Progenitor cell of endocrine pancreas (in vitro differentiated cells): Measurements from ENCODE around the gene TNKS1BP1. TPM values are rescaled to one million over a fixed set of nuclear protein-coding genes. Genes with fewer than 3 reads are reported as not detected.

Experiments used
- DNase-seq: peaks from one replicate; pipeline ENCODE4 v3.0.0; 2021; ENCODE audit warnings: low spot score; ENCODE audit not compliant: unreplicated experiment
- H3K27ac Mint-ChIP-seq: 2 replicates; pipeline ENCODE4 v1.8.0; 2021; ENCODE audit warnings: mild to moderate bottlenecking, moderate library complexity, mixed read lengths
- H3K27me3 Mint-ChIP-seq: 2 replicates; pipeline ENCODE4 v1.8.0; 2021; ENCODE audit warnings: mixed read lengths
- H3K36me3 Mint-ChIP-seq: 2 replicates; pipeline ENCODE4 v1.8.0; 2022; ENCODE audit warnings: mixed read lengths; ENCODE audit not compliant: insufficient read depth
- H3K4me1 Mint-ChIP-seq: 2 replicates; pipeline ENCODE4 v1.8.0; 2021; ENCODE audit warnings: low read depth, mixed read lengths
- H3K4me3 Mint-ChIP-seq: 2 replicates; pipeline ENCODE4 v1.8.0; 2021; ENCODE audit warnings: low read depth, mild to moderate bottlenecking, moderate library complexity, mixed read lengths
- H3K9me3 Mint-ChIP-seq: 2 replicates; pipeline ENCODE4 v1.8.0; 2021; ENCODE audit warnings: low read depth, mixed read lengths
- total RNA-seq: library from RNA; stranded (reverse); gene quantifications from 2 replicates; pipeline ENCODE4 v1.2.1, GENCODE V29; 2021
- TF ChIP-seq, protein P1 (sequence below): fragments of 200-600 bp; sonication (generic); IDR thresholded peaks from one replicate; pipeline ENCODE4 v1.5.0; 2021; ENCODE audit warnings: antibody characterized with exemption, mild to moderate bottlenecking; ENCODE audit not compliant: unreplicated experiment

TNKS1BP1 gene
- total RNA-seq, 1 donor from 2014 or later: 108 TPM

DNA sequence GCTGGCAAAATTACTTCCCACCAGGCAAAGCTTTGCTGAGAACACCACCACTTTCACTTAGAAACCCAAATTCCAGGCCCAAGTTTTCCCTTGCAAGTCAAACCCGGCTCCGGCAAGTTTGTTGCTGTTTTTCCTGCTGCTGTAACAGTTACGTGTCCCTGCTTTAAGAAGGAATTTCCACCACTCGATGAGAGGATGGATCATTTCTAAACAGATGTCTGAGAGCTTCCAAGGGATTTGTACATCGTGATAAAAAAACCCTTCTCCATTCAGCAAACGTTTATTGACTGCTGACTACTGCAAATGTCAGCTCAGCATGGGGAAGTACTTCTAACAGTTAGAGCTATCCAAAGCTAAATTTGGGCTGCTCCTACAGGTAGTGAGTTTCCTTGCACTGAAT is 33.1 kb upstream of the TNKS1BP1 start:
- DNase-seq: no peak
- TF ChIP-seq, protein P1, sequence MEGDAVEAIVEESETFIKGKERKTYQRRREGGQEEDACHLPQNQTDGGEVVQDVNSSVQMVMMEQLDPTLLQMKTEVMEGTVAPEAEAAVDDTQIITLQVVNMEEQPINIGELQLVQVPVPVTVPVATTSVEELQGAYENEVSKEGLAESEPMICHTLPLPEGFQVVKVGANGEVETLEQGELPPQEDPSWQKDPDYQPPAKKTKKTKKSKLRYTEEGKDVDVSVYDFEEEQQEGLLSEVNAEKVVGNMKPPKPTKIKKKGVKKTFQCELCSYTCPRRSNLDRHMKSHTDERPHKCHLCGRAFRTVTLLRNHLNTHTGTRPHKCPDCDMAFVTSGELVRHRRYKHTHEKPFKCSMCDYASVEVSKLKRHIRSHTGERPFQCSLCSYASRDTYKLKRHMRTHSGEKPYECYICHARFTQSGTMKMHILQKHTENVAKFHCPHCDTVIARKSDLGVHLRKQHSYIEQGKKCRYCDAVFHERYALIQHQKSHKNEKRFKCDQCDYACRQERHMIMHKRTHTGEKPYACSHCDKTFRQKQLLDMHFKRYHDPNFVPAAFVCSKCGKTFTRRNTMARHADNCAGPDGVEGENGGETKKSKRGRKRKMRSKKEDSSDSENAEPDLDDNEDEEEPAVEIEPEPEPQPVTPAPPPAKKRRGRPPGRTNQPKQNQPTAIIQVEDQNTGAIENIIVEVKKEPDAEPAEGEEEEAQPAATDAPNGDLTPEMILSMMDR: no peak
- Mint-ChIP-seq H3K4me1 (peaks cover 23% of the 10 kb centered on the region), H3K9me3 (peaks cover 3% of the 10 kb centered on the region), H3K4me3 (no peak overlapping the region), H3K36me3 (no peaks in the 10 kb centered on the region), H3K27me3 (peaks cover 3% of the 10 kb centered on the region), H3K27ac (no peak overlapping the region)

DNA sequence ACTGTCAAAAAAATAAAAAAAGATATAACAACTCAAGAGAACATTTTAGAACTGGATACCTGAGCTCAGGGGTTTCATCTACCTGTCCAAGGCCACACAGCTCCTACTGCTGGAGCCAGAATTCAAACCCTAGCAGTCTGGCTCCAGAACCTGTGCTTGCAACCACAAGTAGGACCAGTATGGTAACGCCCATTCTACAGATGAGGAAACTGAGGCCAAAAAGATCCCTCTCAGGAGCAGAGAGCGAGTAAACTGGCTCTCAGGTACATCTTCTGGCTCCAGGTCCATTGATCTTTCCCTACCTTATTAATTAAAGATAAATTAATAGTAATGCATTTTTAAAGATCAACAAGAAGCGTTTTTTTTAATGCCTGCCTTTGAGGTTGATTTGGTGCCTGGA is 32.6 kb upstream of the TNKS1BP1 start:
- Mint-ChIP-seq H3K27ac (no peak overlapping the region), H3K9me3 (peaks cover 3% of the 10 kb centered on the region), H3K27me3 (peaks cover 3% of the 10 kb centered on the region), H3K4me1 (peaks cover 23% of the 10 kb centered on the region), H3K36me3 (no peaks in the 10 kb centered on the region), H3K4me3 (no peak overlapping the region)
- TF ChIP-seq, protein P1: no peak
- no peak for DNase-seq

DNA sequence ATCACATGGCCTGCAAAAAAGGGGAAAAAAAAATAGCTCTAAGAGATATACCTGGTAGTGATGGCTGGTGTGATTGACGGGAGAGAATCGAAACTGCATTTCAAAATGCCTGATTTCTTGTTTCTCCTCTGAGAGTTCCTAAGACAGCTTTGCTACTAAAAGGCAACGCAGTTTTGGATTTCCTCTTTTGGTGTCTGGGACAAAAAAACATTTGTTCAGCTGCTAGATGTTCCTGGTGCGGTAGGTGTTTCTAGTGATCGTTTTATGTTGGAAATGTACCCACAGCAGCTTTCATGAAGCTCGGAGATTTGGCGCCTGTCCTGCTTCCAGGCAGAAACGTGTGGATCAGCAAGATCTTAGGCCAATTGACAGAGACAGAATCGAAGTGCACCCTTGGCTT is 31.5 kb upstream of the TNKS1BP1 start:
- Mint-ChIP-seq H3K4me1 (peaks cover 22% of the 10 kb centered on the region), H3K27ac (no peak overlapping the region), H3K36me3 (no peaks in the 10 kb centered on the region), H3K9me3 (peaks cover 5% of the 10 kb centered on the region), H3K4me3 (no peak overlapping the region), H3K27me3 (peaks cover 3% of the 10 kb centered on the region)
- DNase-seq: no peak
- TF ChIP-seq, protein P1: no peak

DNA sequence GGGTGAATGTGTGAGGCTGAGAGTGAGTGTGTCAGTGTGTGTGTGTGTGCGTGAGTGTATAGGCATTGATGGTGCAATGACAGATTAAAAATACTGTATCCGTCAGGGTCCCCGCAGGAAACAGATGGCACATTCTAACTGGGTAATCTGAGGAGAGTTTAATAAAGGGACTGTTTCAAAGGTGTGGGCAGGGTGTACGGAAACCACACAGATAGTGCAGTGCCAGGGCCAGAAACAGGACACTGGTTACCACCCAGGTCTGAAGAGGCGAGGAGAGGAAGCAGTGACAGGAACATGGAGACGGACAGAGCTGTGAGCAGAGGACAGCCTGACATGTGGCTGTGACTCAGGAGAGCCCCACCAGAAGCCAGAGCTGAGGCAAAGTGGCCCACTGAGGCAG is 29.9 kb upstream of the TNKS1BP1 start:
- peaks cover 4% of the 10 kb centered on the region for H3K9me3 Mint-ChIP-seq
- no peaks in the 10 kb centered on the region for H3K36me3 Mint-ChIP-seq
- peaks cover 11% of the 10 kb centered on the region for H3K4me1 Mint-ChIP-seq
- TF ChIP-seq, protein P1: no peak
- DNase-seq: no peak
- no peak overlapping the region for H3K4me3 Mint-ChIP-seq
- H3K27me3 Mint-ChIP-seq: peaks cover 3% of the 10 kb centered on the region
- no peak overlapping the region for H3K27ac Mint-ChIP-seq

DNA sequence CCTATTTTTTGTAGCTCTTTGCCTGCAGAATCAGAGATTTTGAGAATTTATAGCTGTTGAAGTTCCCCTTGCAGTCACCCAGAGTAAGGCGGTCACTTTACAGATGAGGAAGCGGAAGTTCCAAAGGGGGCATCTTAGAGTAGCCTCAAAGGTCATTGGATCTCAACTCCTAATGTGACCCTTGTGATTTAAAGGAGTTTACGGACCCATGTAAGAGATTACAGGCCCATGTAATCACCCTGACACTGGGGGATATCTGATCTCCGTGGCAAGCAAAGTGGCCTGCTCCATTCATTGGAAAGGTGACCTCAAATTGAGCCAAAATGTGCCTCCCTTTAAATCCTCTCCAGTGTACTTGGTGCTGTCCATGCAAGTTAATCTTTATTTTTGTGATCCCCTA is 29.1 kb upstream of the TNKS1BP1 start:
- Mint-ChIP-seq H3K27ac (no peak overlapping the region), H3K9me3 (peaks cover 4% of the 10 kb centered on the region), H3K4me1 (peaks cover 6% of the 10 kb centered on the region), H3K36me3 (no peaks in the 10 kb centered on the region), H3K4me3 (no peak overlapping the region), H3K27me3 (peaks cover 3% of the 10 kb centered on the region)
- TF ChIP-seq, protein P1: no peak
- no peak for DNase-seq
